ENCODE data around the gene TPCN2. TPM values are rescaled to one million over a fixed set of nuclear protein-coding genes. Genes with fewer than 3 reads are reported as not detected.

The TPCN2 gene
- total and polyA plus RNA-seq, 2 of the 8 experiments (the other 6 are each of a cell fraction or from before 2014, with no cell fraction given): 9.7 to 18.6 TPM

GRCh38 chr11:69066122-69067112 lies 17.7 kb downstream of the TPCN2 start (continued):
- TF ChIP-seq JUND (IDR thresholded peaks at IDR 0.05; ENCODE audit: low read length) (no peak), SUZ12 (IDR thresholded peaks at IDR 0.05; ENCODE audit: low read length) (no peak), SIN3A (conservative IDR thresholded peaks at IDR 0.05 in 1 of 2, IDR thresholded peaks at IDR 0.05 in 1 of 2; ENCODE audit: low read depth in 1 of 2, low read length in 2 of 2) (no peak)
